GDM1 (cell line): ENCODE measurements around the gene ADAM8.
"Not testable (repeated sequence)": the region's sequence is repeated elsewhere in the genome, so short reads cannot be mapped to it uniquely, and the experiment has no call there.

Experiments
- DNase-seq: peaks from one replicate; lab custom pipeline; 2025; lab: John Stamatoyannopoulos, UW

ADAM8 gene

GRCh38 chr10:133276435-133277201 is at the start of gene ADAM8:
Gene ADAM8 (minus strand): TSS chr10:133276868. CDS start chr10:133276817, 51 bp downstream.
- peak; percentile 41 for DNase-seq

GRCh38 chr10:133326223-133326551 is 49.5 kb upstream of the ADAM8 start:
- DNase-seq, result no peak

GRCh38 chr10:133325440-133326222 is 49.0 kb upstream of the ADAM8 start:
- no peak for DNase-seq

GRCh38 chr10:133324857-133325260 is 48.2 kb upstream of the ADAM8 start:
- DNase-seq, result no peak

- DNase-seq, result no peak
These were observed 47.6 kb upstream of the ADAM8 start for GRCh38 chr10:133324198-133324792.

- not testable (repeated sequence) for DNase-seq
These were observed 45.5 kb upstream of the ADAM8 start for GRCh38 chr10:133322064-133322709.

GRCh38 chr10:133320852-133321422 is 44.3 kb upstream of the ADAM8 start:
- not testable (repeated sequence) for DNase-seq

- peak; percentile 70 for DNase-seq
These were observed 41.9 kb upstream of the ADAM8 start for GRCh38 chr10:133318494-133319127.

GRCh38 chr10:133316732-133317131 is 40.1 kb upstream of the ADAM8 start:
- no peak for DNase-seq

- no peak for DNase-seq
These were observed 39.6 kb upstream of the ADAM8 start for GRCh38 chr10:133316266-133316665.

GRCh38 chr10:133315847-133316246 is 39.2 kb upstream of the ADAM8 start:
- DNase-seq, result no peak

GRCh38 chr10:133314911-133315310 is 38.2 kb upstream of the ADAM8 start:
- DNase-seq, result no peak

- no peak for DNase-seq
These were observed 36.5 kb upstream of the ADAM8 start for GRCh38 chr10:133313192-133313591.

GRCh38 chr10:133312769-133313145 is 36.1 kb upstream of the ADAM8 start:
- no peak for DNase-seq

GRCh38 chr10:133312016-133312768 is 35.5 kb upstream of the ADAM8 start:
- DNase-seq, result no peak

GRCh38 chr10:133311570-133311969 is 34.9 kb upstream of the ADAM8 start:
- no peak for DNase-seq

GRCh38 chr10:133310789-133311188 is 34.1 kb upstream of the ADAM8 start:
- DNase-seq, result no peak

GRCh38 chr10:133310399-133310755 is 33.7 kb upstream of the ADAM8 start:
- DNase-seq, result no peak

- DNase-seq, result no peak
These were observed 33.2 kb upstream of the ADAM8 start for GRCh38 chr10:133309720-133310398.

GRCh38 chr10:133309100-133309719 is 32.5 kb upstream of the ADAM8 start:
- DNase-seq, result peak; percentile 89
